Measurements from ENCODE around the gene PTGFRN.

DNA sequence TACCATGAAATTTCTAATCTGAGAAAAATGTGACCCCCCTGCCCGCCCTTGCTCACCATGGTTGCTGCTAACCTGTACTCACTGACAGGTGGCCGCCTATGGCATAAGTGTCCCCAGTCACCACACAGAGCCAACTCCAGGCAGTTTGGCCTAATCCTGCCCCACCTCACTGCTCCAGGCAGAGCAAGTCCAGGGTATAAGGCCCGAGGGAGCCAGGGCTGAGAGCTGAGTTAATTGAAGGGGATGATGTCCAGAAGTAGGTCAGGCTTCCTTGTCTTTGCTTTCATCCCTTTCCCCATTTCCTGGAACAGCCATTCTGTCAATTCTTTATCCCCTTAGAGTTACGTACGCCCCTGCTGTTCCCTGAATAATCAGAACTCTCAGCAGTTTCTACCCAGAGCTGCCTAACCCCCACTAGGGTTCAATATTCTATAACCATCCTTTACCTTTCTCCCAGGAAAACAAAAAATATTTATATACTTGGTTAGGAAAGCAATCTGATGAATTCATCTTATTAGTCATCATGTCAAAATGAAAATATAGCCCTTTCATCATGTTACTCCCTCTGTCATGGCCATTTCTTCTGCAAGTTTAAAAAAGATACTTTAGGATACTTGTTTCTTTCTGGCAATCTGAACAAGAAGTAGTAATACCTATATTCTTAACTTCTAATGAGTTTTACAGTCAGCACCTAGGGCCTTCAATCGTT lies 62.4 kb downstream of the PTGFRN start:
- TF ChIP-seq CTCF (IDR thresholded peaks at IDR 0.05; ENCODE audit: insufficient read depth, low read length, poor library complexity, severe bottlenecking) (no peak), EZH2phosphoT487 (conservative IDR thresholded peaks at IDR 0.05; ENCODE audit: low read length) (no peak)
